ENCODE data around the gene EPB41L3.

DNA sequence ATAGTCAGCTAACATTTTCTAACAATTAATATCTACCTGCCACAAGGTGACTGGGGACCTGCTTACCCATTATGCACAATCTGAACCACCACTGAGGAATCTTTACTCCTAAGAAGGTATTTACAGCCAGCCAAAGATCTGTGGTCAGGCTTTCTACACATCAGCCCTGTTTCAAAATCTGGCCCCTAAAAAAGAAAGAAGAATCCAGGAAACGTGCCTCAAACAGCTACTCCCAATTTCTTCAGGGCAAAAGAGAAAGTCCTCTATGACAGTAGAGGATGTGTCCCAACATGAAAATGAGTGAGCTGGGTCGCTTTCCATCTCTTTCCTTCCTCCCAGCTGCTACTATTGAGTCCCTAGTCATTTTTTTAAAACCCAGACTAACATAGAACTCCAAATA is 79.5 kb downstream of the EPB41L3 start:
- TF ChIP-seq, protein P1, sequence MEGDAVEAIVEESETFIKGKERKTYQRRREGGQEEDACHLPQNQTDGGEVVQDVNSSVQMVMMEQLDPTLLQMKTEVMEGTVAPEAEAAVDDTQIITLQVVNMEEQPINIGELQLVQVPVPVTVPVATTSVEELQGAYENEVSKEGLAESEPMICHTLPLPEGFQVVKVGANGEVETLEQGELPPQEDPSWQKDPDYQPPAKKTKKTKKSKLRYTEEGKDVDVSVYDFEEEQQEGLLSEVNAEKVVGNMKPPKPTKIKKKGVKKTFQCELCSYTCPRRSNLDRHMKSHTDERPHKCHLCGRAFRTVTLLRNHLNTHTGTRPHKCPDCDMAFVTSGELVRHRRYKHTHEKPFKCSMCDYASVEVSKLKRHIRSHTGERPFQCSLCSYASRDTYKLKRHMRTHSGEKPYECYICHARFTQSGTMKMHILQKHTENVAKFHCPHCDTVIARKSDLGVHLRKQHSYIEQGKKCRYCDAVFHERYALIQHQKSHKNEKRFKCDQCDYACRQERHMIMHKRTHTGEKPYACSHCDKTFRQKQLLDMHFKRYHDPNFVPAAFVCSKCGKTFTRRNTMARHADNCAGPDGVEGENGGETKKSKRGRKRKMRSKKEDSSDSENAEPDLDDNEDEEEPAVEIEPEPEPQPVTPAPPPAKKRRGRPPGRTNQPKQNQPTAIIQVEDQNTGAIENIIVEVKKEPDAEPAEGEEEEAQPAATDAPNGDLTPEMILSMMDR (IDR thresholded peaks at IDR 0.05), result no peak
- TF ChIP-seq ZFX (IDR thresholded peaks at IDR 0.05; ENCODE audit: borderline replicate concordance), result no peak

All from 22Rv1 (cell line).